Left hindlimb (tissue), 1 donor: ENCODE measurements around the gene SEPTIN12.
"Not testable (repeated sequence)": the region's sequence is repeated elsewhere in the genome, so short reads cannot be mapped to it uniquely, and the experiment has no call there.

ENCODE experiments used
- DNase-seq: peaks from one replicate; pipeline ENCODE4 v3.0.0-alpha.2; 2018

Gene SEPTIN12

DNA sequence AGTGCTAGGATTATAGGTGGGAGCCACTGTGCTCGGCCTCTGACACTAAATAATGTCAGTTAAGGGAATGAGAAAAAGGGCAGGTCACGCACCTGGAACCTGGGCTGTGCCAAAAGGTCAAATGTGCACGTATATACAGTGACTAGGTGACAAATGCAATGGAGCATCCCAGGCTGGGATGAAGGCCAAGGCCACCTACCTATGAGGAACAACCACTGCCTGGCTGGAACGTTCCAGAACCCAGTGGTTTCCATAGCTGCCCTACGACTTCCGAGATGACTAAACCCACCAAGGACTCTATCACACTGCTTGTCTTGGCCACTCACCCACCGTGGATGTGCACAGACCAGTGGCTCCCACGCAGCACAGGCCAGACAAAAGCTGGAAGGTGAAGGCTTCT lies 37.2 kb downstream of the SEPTIN12 start:
- no peak for DNase-seq

DNA sequence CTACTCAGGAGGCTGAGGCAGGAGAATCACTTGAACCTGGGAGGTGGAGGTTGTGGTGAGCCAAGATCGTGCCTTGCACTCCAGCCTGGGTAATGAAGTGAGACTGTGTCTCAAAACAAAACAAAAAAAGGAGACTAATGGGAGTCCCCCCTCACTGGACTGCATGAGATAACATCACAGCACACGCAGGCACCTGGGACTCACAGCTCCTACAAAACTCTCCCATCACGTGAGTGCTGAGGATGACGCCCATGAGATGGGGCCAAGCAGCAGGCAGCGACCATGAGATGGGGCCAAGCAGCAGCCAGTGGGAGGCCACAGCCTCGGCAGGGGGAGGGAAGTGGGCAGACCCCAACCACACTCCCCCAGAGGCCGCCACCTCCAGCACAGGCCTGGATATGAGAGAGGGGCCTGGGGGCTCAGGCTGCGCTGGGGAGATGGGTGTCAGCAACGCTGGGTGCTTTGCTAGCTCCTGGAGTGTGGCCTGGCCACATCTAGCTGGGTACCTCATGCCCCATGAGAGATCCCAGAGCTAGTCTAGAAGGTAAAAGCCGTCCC lies 38.4 kb downstream of the SEPTIN12 start:
- DNase-seq: no peak

DNA sequence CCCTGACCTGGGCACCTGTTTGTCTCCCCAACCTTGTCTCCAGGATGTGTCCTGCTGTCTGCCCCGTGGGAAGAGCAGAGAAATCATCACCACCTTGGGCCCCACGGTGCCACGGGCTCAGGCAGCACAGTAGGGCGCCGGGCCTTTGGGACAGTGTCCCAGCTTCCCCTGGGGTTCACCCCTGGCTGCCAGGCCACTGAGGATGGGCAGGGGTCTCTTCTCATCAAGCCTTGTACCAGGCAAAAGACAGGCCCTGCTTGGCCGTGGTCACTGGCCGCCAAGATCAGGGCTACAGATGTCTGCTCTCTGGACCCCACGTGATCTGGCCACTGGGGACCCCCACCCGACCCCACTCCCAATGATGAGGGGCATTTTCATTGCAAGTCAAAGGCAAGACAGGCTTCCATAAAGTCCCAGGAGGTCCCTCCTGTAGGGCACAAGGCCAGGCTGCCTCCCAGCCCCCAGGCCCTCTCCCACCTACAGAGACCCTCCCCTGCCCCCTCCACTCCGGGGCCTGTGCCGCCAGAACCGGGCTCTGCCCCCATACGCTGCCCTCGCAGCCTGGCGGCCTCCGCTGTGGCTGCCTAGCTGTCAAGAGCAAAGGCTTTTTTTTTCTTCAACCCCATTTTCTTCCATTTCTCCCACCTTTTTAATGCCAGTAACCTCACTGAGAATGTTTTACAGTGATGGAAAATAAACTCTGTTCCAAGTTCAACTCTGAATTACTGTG lies 39.3 kb downstream of the SEPTIN12 start:
- DNase-seq: no peak

DNA sequence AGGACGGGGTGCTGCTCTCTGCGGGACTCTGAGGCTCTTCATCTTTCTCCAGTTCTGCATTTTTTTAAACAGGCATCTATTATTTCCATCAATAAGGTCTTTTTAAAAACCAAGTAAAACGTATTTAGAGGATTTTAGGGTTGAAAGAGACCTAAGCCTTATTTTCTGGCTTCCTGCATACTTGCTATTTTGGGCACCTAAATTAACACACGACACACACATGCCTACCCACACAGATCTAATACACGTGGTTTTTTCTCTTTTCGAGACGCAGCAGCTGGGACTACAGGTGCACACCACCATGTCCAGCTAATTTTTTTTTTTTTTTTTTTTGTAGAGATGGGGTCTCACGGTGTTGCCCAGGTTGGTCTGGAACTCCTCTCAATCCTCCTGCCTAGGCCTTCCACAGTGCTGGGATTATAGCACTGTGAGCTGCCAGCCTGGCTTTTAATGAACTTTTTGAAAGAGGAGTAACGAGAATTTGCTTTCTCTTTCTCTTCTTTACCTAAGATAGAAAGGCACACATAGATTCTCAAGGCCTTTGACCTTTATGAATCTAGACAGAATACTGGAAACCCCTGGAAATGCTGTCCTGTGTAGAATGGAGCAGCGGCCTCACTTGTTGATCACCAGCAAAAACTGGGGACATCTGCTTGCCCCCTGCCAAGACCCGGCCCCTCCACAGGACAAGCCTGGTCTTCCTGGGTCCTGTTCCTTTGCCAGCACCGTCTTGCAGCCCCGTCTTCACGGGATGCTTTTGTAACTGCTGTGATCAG lies 40.1 kb downstream of the SEPTIN12 start:
- DNase-seq: no peak

DNA sequence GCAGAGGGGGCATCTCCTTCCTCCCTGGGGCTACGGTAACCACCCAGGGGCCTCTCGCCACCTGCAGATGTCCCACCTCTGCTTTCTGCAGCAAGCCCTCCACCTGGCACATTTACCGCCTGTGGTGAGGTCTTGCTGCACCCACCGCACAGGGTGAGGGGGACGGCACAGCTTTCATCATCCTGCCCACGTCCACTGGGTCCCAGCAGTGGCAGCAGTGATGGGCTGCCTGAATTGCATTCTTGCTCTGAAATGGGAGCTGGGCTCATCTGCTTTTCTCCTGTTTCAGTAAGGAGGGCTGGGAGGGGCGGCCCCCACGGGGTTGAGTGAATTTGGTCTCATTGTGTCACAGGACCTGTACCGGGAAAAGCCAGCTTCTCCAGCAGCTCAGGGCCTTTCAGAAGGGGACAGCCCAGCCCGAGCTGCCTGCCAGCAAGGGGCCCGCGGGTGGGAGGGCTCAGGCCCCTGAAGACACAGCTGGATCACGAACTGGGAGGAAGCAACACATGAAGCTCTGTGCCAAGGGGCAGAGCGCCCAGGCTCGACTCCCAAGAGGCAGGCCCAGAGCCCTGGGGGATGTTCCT lies 41.1 kb downstream of the SEPTIN12 start:
- peak; percentile 54 for DNase-seq

DNA sequence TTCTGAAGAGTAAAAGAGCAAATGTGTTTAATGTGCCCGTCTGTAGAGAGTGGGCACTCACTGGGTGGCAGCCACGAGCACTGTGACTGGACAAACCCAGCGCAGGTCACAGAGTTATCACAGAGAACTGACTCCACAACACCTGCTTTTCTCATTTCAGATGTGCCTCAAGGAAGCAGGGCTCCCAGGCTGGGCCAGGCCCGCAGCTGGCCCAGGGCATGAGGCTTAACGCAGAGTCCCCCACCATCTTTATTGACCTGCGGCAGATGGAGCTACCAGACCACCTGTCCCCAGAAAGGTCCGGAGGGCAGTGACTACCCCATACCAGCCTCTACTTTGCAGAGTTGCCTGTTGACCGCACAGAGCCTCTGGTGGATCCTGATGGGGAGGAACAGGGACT lies 41.9 kb downstream of the SEPTIN12 start:
- DNase-seq: no peak

DNA sequence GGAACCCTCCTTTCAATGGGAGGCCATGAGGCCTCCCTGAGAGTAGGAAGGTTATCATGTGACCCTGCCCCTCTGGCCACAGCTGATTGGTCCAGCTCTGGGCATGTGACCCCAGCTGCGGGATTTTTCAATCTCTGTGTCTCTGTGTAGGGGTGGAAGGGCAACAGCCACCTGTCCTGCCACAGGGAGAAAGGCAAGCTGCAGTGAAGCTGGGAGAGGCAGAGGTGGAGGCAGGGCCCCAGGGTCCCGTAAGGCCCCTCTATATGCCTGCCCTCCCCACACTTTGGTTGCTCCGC lies 42.9 kb downstream of the SEPTIN12 start:
- DNase-seq: no peak

DNA sequence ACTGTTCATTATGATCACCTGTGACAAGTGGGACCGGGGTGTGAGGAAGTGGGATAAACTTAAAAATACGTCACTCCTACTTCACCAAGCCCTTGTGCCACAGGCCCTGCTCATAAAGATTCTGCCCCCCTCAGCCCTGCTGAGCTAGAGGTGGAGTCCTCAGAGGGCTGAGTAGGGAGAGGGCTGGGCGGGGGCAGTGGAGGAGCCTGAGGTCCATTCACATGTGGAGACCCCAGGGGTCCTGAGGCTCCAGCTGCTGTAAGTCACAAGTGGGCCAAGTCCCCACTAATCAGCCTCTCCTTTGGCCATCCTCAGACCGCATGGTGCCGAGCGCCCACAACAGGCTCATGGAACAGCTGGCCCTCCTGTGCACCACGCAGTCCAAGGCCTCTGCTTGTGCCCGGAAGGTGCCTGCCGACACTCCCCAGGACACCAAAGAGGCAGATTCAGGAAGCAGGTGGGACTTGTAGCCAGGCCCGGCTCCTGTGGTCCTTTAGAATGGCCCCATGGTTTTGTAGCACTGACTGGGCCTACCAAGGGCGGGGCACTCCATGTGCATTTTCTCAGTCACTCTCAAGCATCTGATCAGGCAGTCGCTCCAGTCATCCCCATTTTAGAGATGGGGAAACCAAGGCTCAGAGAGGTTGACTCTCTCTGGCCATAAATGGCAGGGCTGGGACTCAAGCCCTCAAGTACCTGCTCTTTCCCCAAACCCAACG lies 43.4 kb downstream of the SEPTIN12 start:
- no peak for DNase-seq

DNA sequence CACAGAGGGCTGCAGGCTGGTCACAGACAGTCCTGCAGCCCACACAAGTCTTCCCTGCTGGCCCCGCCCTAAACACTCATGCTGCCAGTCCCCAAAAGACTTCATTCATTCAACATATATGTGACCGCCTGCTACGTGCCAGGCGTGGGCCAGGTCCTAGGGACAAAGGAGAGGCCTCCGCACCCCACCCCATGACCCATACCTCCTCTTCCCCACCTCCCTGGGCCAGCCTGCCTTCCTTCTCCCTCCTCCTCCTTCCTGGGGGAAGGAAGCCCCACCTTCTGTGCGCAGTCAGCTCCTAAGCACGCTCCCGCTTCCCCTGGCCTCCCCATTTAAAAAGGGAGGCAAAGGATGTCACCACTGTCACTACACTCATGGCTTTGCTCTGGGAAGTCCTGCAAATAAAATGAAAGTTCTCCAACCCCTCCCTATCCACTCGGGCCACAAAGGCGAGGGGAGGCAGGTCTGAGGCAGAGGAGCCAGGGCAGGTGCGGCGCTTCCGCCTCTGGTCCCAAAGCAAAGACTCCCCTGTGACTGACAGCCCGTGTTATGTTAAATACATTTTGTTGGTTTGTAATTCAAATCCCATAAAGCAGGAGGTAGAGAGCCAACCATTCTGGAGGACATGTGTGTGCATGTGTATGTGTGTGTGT lies 44.8 kb downstream of the SEPTIN12 start:
- DNase-seq: no peak

DNA sequence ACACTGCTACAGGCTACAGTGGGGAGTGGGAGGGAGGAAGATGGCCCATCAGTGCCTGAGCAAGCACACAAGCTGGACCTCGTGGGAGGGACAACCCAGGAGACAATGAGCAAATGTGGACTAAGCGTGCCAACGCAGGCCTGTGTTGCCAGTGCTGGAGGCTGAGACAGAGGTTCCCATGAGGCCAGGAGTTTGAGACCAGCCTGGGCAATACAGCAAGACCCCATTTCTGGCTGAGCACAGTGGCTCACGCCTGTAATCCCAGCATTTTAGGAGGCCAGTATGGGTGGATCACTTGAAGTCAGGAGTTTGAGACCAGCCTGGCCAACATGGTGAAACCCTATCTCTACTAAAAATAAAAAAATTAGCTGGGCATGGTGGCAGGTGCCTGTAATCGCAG lies 49.8 kb downstream of the SEPTIN12 start:
- not testable (repeated sequence) for DNase-seq

DNA sequence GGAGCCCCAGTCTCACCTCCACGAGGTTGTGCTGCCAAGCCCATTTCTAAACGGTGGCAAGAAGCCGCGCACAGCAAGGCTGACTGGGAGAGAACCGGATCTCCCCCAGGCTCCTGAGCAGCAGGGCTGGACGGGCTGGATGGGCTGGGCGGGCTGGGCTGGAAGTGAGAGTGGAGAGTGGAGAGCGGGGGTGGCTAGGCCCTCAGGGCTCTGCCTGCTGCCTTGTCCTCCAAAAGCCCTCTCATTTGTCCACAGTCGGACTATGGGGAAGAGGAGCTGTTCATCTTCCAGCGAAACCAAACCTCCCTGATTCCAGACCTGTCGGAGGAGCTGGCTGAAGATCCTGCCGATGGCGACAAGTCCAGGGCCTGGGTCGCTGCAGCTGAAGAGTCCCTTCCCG lies 50.6 kb downstream of the SEPTIN12 start:
- DNase-seq: no peak

DNA sequence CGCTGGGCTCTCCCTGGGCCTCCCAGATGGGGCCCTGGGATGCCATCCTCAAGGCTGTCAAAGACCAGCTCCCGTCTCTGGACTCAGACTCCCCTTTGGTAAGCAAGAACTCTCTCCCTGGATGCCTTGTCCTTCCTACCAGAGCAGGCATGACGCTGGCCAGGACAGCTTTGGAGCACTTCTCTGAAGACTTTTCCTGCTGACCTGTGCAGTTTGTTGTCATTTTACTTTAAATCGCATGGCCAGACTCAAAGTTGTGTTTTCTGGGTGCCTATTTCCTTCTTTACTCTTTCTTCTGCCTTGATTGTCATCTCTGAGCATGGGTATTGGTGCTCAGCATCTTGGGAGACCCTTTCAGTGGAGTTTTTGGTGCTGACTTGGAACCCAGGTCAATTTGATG lies 51.6 kb downstream of the SEPTIN12 start:
- DNase-seq: no peak

DNA sequence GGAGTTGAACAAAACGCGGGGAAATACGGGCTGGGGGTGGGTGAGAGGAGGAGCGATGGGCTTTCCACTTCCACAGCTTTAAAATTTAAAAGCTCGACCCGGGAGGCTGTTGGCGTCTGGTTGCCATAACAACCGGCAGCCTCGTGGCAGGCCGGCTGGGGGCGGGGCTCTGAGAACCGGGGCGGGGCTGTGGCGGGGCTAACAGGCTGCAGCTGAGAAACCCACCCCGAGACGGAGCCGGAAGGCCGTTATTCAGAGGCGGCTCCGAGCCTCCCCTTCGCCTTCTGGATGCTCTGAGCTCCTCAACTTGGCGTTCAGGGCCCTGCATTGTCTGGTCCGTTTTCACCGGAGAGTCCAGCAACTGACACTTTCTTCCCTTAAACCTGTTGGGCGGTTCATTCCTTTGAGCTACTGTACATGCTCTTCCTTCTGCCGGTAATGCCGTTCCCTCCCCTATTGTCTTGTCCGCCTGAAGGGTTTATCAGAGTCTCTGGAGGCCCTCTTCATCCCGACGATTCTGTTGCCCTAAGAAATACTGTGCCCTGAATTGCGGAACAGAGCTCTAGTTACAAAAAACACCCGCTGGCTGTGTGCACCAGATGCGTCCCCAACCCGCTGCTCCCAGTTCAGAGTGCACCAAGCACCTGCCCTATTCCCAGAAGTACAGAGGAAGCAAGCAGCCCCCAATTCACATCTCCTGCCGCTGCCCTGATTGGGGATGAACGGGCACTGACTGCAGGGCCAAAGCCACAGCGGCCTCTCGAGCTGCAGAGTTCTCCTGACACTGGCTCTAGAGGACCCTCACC lies 53.2 kb downstream of the SEPTIN12 start:
- DNase-seq: peak; percentile 93

DNA sequence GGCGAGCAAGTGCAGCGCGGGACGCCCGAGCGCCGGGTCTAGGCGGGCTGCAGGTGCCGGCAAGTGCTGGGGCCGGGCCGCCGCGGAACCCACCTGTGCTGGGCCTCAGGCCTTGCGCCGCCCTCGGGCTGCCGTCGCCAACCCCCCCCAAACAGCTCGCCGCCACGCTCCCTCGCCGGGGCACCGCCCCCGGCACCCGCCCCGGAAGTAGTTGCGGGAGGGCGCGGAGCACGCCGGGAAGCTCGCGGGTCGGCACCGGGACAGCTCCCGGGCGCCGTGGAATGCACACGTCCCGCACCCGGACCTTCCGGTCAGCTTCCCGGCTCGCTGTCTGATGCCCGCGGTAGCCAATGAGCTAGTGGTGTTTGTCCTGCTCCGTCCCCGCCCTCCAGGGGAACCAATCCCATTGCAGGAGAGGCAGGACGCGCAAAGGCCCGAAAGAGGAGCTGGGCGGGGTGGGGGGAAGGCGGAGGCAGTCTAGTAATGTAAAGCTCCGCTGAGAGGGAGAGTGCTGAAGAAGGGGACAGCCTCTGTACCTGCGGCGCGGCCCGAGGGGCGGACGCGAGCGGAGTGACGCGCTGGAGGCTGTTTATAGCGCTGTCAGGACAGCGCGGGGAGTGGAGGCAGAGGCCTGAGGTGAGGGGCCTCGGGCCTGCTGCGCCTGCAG lies 53.9 kb downstream of the SEPTIN12 start, which contains the start of the genes ANKS3 and DNAAF8:
ANKS3 (minus strand) TSS at position 209 of the 667 bp plus-strand sequence. CDS start 4,122 bp downstream, outside the sequence.
DNAAF8 (plus strand) TSS at position 475 of the 667 bp plus-strand sequence. CDS start 1,978 bp downstream, outside the sequence.
- DNase-seq: peak; percentile 96

DNA sequence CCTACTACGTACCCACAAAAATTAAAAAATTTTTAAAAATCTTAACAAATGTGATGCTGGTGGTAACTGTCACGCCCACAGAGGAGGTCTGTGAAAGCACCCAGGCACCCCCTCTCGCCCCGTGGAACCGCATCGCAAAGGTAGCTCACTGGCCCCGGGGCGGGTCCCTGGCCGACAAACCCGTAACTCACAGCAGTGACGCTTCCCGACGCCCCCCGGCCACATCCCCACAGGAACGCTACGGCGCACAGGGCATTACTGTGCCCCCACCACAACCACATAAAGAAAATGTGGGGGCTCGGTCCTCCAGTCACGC lies 54.4 kb downstream of the SEPTIN12 start:
- DNase-seq: no peak

DNA sequence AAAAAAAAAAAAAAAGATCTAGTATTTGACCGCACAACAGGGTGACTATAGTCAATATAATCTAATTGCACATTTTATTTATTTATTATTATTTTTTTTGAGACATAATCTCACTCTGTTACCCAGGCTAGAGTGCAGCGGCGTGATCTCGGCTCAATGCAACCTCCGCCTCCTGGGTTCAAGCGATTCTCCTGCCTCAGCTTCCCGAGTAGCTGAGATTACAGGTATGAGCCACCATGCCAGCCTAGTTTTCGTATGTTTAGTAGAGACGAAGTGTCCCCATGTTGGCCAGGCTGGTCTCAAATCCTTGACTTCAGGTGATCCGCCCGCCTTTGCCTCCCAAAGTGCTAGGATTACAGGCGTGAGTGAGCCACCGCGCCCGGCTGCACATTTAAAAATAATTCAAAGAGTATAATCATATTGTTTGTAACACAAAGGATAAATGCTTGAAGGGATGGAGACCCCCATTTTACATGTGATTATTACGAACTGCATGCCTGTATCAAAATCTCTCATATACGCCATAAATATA lies 54.9 kb downstream of the SEPTIN12 start:
- DNase-seq: no peak

DNA sequence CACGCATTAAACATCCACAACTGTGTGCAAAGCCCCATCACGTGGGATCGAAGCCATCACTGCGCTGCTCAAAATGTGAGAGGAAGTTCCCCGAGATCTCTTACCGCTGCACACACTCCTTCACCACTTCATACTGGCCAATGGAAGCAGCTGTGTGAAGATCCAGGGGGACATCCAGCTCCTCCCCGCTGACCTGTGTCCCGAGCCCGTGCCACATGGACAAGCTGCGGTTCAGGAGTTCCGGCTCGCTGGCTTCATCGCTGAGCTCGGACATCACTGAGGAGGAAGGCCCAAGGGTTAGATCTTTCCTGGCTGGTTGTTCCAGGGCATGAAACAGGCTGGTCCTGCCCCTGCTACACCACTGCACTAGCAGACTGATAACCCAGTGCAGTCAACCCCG lies 58.3 kb downstream of the SEPTIN12 start:
- no peak for DNase-seq

DNA sequence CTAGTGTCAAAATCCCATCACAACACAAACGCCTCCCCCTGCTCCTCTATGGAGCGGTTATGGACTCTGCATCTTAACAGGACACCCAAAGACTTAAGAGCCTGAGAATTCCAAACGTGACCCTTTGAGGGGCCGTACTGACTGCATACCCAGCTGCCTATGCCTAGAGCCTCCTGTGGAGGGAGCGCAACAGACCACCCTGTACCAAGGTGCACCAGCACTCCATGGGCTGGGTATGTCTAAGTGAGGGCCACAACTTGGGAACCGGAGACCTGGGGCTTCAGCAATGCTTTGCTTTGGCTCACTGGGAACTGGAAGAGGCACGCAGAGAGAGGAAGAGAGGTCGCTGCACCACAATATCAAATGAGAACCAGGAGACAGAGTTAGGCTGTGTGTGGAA lies 59.5 kb downstream of the SEPTIN12 start:
- no peak for DNase-seq
